ENCODE measurements around the gene PZP.

The PZP gene

DNA sequence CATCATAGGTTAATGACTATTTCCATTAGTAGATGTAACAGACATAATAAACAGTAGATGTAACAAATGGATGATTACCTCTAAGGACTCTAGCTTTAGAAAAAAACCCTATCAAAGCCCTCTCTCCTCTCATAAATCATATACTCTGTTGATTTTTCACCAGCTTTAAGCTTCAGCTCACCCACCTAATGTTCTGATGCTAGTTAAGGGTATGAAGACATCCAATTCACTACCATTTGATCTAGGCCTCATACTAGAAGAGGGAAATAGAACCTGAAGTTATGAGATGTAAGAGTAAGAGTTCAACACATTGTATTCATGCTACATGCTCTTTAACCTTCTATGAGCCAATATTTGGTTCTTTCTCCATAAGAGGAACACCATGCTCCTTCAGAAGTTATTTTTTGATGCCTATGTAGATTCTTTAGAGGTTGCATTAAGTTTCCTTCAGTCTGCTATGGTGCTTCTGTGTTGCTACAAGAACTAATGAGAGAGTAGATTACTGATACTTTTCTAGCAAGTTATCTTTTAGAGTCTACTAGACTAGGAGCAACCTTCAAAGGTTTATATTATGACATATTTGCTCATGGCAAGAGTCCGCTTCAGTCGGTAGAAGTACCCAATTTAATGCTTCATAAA lies 108.5 kb downstream of the PZP start:
- no peak for DNase-seq
